Right ventricle myocardium superior (tissue), 1 donor: ENCODE data around the gene CIDEB. TPM values are rescaled to one million over a fixed set of nuclear protein-coding genes. Genes with fewer than 3 reads are reported as not detected.
"Not testable (repeated sequence)": the region's sequence is repeated elsewhere in the genome, so short reads cannot be mapped to it uniquely, and the experiment has no call there.

ENCODE experiments used
- ATAC-seq: fragments of 200-7000 bp; cut with Tn5 transposase; one replicate; pipeline ENCODE4 v1.9.1; 2020; ENCODE audit warnings: mild to moderate bottlenecking; ENCODE audit not compliant: poor library complexity
- DNase-seq: peaks from one replicate; pipeline ENCODE4 v3.0.0-alpha.2; 2020
- intact Hi-C: fragments of 100-400 bp; cut with DNase I; formaldehyde crosslinking; loops from one replicate; pipeline ENCODE4 v1.11.2; 2022
- long read RNA-seq: library from polyadenylated mRNA; unstranded; transcript quantifications from one replicate; pipeline ENCODE4 v2.0.0, GENCODE V29; 2021
- total RNA-seq: library from RNA; stranded (reverse); fragmentation: NEBNext Ultra II Directional; extraction: Animal tissue kit (Norgen Biotek cat#: 25700); gene quantifications from one replicate; pipeline ENCODE4 v1.2.1, GENCODE V29; 2021
- donor health status: DM: no; HTN: yes; CAD: no; lungs with severe emphysema.

Gene CIDEB
- 2.9 TPM for total RNA-seq
- long read RNA-seq, transcript CIDEB-201 (7 exons, 2,294 nt), result major isoform, 7 of 11 reads
- long read RNA-seq, partial matches to known transcripts, result 0 of 11 reads
- long read RNA-seq, other reads (novel, unspliced or antisense), result 3 of 11 reads

DNA sequence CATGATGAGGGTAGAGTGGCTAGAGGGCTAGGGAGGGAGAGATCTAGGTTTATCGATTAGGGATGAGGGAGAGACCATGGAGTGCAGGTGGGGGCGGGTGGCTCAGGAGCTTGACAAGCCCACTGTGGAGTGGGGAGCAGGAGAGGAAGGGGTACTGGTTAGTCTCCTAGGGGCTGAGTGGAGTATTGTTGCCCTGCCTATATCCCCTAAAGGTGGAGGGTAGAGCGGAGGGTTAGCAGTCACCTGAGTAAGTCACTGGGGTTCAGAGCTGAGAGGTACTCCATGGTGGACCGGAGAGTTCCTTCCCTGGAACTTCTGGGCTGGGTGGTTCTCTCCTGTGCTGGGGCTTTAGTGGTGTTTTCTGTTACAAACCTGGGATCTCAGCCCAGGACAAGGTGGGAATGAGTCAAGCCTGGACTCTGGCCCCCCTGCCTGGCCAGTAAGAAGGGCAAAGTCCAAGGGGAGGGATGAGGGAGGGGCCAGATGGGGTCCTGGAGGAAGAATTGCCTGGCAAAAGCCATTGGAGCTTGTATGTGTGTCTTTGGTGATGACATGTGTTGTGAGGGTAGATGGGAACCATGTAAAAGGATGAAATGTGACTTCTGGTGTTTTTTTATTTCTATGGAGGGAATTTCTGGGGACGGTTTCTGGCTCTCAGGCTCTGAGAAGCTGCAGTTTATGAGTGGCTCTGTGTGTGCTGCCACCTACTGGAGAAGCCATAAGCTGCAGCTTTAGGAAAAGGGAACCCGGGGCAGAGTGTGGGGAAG, at the start of gene CIDEB:
TSS of gene CIDEB (minus strand) at position 403 of the 767 bp plus-strand sequence. CDS start at position 284, 119 bp downstream.
- peak; percentile 70 for DNase-seq
- intact Hi-C loops, result no loop called here

DNA sequence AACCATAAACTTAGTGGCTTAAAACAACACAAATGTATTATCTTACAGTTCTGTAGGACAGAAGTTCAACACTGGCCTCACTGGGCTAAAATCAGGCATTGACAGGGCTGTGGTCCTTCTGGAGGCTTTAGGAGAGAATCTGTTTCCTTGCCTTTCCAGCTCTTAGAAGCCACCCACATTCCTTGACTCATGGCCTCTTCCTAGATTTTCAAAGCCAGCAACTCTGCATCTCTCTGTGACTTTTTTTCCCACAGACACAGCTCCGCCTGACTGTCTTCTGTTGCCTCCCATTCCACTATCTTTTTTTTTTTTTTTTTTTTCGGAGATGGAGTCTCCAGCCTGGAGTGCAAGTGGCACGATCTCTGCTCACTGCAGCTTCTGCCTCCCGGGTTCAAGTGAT, 48.4 kb upstream of the CIDEB start:
- DNase-seq (no peak), ATAC-seq (no peak)
- intact Hi-C loops, result no loop called here

More for the DNA sequence above, at the start of gene CIDEB:
- ATAC-seq, result peak; percentile 16

DNA sequence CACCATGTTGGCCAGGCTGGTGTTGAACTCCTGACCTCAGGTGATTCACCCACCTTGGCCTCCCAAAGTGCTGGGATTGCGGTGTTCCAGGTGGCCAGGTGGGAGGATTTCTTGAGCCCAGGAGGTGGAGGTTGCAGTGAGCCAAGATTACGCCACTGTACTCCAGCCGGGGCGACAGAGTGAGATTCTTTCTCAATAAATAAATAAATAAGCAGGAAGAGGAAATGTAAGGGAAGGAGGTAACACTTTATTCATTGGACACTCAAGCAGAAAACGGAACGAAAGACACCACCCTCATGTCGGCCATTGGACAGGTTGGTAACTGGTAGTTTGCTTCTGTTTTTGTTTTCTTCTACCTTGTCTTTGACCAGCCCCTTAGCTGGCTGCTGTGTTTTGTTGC, 47.2 kb upstream of the CIDEB start:
- intact Hi-C loops, result no loop called here

GRCh38 chr14:24354482-24354825, 46.7 kb upstream of the CIDEB start:
- intact Hi-C loops, ATAC-seq, DNase-seq: not testable (repeated sequence)

More for the DNA sequence above, 47.2 kb upstream of the CIDEB start:
- ATAC-seq, result no peak
- no peak for DNase-seq

DNA sequence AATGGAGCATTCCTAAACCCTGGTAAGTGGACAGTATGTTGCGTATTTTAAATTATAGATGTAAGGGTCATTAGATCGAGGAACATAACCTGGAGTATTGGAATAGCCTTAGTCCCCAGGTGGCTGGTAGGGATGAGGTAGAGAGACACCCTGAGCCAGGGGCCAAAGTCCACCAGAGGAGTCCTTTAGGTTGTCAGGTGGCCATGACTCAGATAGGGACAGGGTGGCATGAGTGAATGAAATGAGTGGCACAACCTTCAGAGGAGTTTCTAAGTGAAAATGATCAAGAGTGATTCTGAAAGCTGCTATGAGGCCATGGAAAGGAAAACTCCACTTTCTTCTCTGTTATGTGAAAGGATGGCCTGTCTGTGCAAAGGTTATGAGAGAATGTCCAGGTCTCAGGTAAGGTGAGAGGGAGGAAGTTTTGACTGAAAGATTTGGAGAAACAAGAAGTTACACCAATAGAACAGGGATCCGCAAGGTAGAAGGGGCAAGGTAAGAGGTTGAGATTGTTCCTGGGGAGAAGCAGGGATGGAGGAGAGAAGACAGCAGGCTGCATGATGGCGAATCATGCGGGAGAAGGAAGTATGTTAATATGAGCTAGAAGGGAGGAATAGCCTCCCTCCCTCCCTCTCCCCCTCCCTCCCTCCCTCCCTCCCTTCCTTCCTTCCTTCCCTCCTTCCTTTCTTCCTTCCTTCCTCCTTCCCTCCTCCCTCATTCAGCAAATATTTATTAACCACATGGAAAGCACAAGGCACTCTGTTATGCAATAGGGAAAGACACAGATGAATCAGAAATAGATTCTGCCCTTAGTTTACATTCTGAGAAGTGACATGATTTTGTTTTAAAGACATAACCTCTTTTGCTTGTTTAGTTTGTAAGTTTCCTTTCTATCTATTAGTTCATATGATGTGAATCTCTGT, 46.0 kb upstream of the CIDEB start:
- intact Hi-C loops, result no loop called here
- DNase-seq, result no peak
- ATAC-seq, result no peak

- intact Hi-C loops, result no loop called here
- ATAC-seq, result peak; percentile 41
These were observed 43.7 kb upstream of the CIDEB start for GRCh38 chr14:24351517-24351916.

GRCh38 chr14:24349742-24350141, 42.0 kb upstream of the CIDEB start:
- DNase-seq (no peak), ATAC-seq (no peak)
- intact Hi-C loops, result no loop called here

More at GRCh38 chr14:24351517-24351916, 43.7 kb upstream of the CIDEB start:
- DNase-seq, result no peak

GRCh38 chr14:24348186-24348585, 40.4 kb upstream of the CIDEB start:
- intact Hi-C loops, result no loop called here
- ATAC-seq (no peak), DNase-seq (no peak)

- DNase-seq (no peak), ATAC-seq (no peak)
- intact Hi-C loops, result no loop called here
These were observed 39.4 kb upstream of the CIDEB start for GRCh38 chr14:24347134-24347533.

DNA sequence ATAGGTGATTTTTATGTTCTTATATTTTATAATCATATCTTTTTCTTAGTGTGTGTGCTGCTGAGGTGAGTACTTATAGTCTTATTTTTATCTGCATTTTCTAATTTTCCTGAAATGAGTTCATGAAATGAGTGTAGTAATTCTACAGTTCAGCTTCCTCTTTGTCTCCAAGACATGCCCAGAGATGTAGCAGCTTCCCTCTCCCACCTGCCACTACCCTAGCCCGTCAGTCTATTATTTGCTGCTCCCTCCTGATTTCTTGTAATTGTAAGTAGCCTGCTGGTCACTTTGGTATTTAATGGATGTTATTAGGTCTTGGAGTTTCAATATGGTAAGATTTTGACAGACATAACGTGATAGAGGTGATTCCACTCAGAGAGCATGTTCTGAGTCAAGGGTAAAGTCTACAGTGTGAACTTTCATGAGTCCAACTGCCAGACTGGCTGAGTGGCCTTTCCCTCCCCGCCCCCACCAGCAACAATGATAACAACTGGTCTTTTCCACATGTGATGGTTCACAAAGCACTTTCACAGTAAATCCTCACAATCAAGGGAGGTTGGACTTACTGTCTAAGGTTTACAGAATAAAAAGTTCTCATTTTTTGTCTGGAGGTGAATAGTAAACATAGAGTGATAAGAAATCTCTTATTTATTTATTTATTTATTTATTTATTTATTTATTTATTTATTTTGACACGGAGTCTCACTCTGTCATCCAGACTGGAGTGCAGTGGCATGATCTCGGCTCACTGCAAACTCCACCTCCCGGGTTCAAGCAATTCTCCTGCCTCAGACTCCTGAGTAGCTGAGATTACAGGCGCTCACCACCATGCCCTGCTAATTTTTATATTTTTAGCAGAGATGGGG, 36.3 kb upstream of the CIDEB start:
- ATAC-seq, result no peak
- intact Hi-C loops, result no loop called here

GRCh38 chr14:24342889-24343288, 35.1 kb upstream of the CIDEB start:
- ATAC-seq (no peak), DNase-seq (no peak)
- intact Hi-C loops, result no loop called here

More for the DNA sequence above, 36.3 kb upstream of the CIDEB start:
- DNase-seq, result no peak

- intact Hi-C loops, result no loop called here
- no peak for ATAC-seq
- no peak for DNase-seq
These were observed 32.8 kb upstream of the CIDEB start for GRCh38 chr14:24340606-24341005.

GRCh38 chr14:24339284-24340151, 31.7 kb upstream of the CIDEB start, which contains the start of gene RIPK3:
Gene RIPK3, minus strand, starts transcription at chr14:24339991. Its CDS starts 165 bp downstream, at chr14:24339826.
- intact Hi-C loops, result no loop called here
- ATAC-seq (peak; percentile 69), DNase-seq (peak; percentile 77)

- ATAC-seq (no peak), DNase-seq (no peak)
- intact Hi-C loops, result no loop called here
These were observed 31.1 kb upstream of the CIDEB start for GRCh38 chr14:24338843-24339242.

DNA sequence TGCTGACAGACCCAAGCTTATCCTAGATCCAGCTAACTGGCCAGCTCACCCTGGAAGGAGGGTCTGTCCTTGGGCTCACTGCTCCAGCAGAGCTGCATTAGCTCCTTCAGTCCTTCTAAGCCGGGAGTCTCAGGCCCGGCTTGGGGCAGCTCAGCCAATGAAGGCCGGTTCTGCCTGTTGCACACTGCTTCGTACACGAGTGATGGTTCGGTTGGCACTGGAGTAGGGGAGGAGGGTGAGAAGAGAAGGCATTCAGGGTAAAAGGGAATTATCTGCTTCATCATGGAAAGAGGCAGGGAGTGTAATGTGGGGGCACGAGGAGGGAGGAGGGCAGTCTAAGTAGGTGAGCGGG, 30.0 kb upstream of the CIDEB start:
- DNase-seq (no peak), ATAC-seq (no peak)
- intact Hi-C loops, result no loop called here

DNA sequence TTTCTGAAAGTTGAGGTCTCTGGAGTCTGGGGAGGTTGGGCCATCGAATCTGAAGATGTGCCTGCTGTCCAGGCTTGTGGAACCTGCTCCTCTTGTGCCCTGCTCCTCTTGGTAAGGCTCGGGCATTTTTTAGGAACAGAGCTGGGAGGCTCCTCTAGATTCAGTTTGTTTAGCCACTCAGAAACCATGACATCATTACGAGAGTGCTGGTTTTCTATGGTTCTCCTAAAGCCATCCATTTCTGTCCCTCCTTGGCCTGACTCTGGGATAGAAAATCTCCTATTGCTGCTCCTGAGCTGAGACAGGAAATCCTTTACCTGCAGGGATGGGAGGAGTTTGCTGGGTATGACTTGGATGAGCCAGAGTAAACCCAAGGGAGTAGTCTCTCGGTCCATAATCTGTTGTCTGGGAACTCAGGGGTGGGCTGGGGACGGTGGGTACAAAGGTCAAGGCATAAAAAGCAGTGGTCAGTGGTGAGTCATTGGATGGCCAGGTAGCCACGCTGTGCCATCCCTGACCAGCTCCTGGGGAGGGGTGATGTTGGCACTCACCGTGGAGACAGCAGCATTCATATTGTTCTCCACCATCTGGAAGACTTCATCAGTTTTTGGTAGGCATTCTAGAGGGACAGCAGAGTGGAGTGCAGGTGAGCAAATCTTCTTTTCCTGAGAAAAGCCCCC, 29.5 kb upstream of the CIDEB start:
- ATAC-seq, result no peak
- intact Hi-C loops, result no loop called here

More for the DNA sequence above, 29.5 kb upstream of the CIDEB start:
- DNase-seq, result no peak
